Small intestine (tissue), 7 donors: ENCODE measurements around the gene TNS3. TPM values are rescaled to one million over a fixed set of nuclear protein-coding genes. Genes with fewer than 3 reads are reported as not detected.

Experiments
- DNase-seq, 2 donors: peaks; one replicate each; pipeline versions ENCODE4 v3.0.0 to v3.0.0-alpha.2; 2013
- FAIRE-seq: peaks from 2 replicates; lab custom pipeline; 2012; peaks lifted over from hg19 to GRCh38; lab: Jason Lieb, UNC
- H3K27ac ChIP-seq, 3 donors: one replicate each; pipeline ENCODE4 v1.5.1; 2013; ENCODE audit warnings: low read length in 2 of 3, mild to moderate bottlenecking in 2 of 3, control low read depth in 1 of 3, inconsistent platforms in 1 of 3, low read depth in 1 of 3, moderate library complexity in 1 of 3
- H3K27me3 ChIP-seq, 3 donors: one replicate each; pipeline ENCODE4 v1.6.1; 2013; ENCODE audit warnings: low read length in 3 of 3, inconsistent platforms in 1 of 3; ENCODE audit not compliant: control insufficient read depth in 3 of 3, insufficient read depth in 3 of 3
- H3K36me3 ChIP-seq, 3 donors: one replicate each; pipeline ENCODE4 v1.6.1; 2013; ENCODE audit warnings: low read length in 3 of 3, inconsistent platforms in 1 of 3, low read depth in 1 of 3, mild to moderate bottlenecking in 1 of 3, moderate library complexity in 1 of 3; ENCODE audit not compliant: control insufficient read depth in 3 of 3, insufficient read depth in 2 of 3
- H3K4me1 ChIP-seq, 3 donors: one replicate each; pipeline ENCODE4 v1.6.1; 2013; ENCODE audit warnings: low read length in 2 of 3, inconsistent platforms in 1 of 3, low read depth in 1 of 3, mild to moderate bottlenecking in 1 of 3, moderate library complexity in 1 of 3; ENCODE audit not compliant: control insufficient read depth in 3 of 3, insufficient read depth in 2 of 3
- H3K4me3 ChIP-seq, 3 donors: one replicate each; pipeline ENCODE4 v1.5.1; 2013; ENCODE audit warnings: low read length in 3 of 3, control low read depth in 1 of 3, inconsistent platforms in 1 of 3, low read depth in 1 of 3, mild to moderate bottlenecking in 1 of 3, moderate library complexity in 1 of 3
- H3K9me3 ChIP-seq, 2 donors: one replicate each; pipeline ENCODE4 v1.6.1; 2013; ENCODE audit warnings: low read depth in 1 of 2, low read length in 1 of 2; ENCODE audit not compliant: control insufficient read depth in 2 of 2, insufficient read depth in 1 of 2
- WGBS, 3 donors: extraction: QIAGEN DNeasy Blood & Tissue Kit; methylation state at CpG; one replicate each; pipeline ENCODE4 v1.1.7; 2013; 5-methylcytosine and 5-hydroxymethylcytosine counted together
- polyA plus RNA-seq, 4 donors: library from polyadenylated mRNA; stranded (reverse) in 3 of 4; unstranded in 1 of 4; fragments of 200-250 nt in 3 of 4; fragments of 120-200 nt in 1 of 4; gene quantifications; one replicate each; pipeline versions ENCODE4 v1.2.1 to v1.2.3, GENCODE V29; 2013
- donor health status: healthy with polysubstance abuse.
- donor health status: control.
- donor health status: control.
- donor health status: Bipolar disorder and iron deficiency.
- donor health status: healthy.

TNS3 gene
- polyA plus RNA-seq, 4 donors = 17.2 to 67.1 (median 27.3) TPM

GRCh38 chr7:47621979-47622561 is 40.2 kb upstream of the TNS3 start:
- 69 to 89% (median 86%) methylated on average over 14 of the region's 14 CpGs for WGBS, 3 donors
- DNase-seq (no peak), FAIRE-seq (no peak)
- Histone ChIP-seq H3K4me3 (no peak overlapping the region), H3K9me3 (no peaks in the 10 kb centered on the region), H3K27me3 (no peaks in the 10 kb centered on the region), H3K36me3 (no peaks in the 10 kb centered on the region), H3K27ac (peak overlapping the region; percentile 2 to 75 (median 60)), H3K4me1 (peaks cover 0 to 15% (median 2%) of the 10 kb centered on the region in 3 donors)

GRCh38 chr7:47621347-47621746 is 39.4 kb upstream of the TNS3 start:
- Histone ChIP-seq H3K4me3 (no peak overlapping the region), H3K4me1 (peaks cover 0 to 15% (median 2%) of the 10 kb centered on the region in 3 donors), H3K9me3 (no peaks in the 10 kb centered on the region), H3K27ac (peak overlapping the region; percentile 2 to 60 (median 57)), H3K36me3 (no peaks in the 10 kb centered on the region), H3K27me3 (no peaks in the 10 kb centered on the region)
- FAIRE-seq (no peak), DNase-seq (no peak)
- WGBS, 3 donors = 88 to 94% (median 90%) methylated on average over 9 to 12 of the region's 12 CpGs

GRCh38 chr7:47619806-47620205 is 37.9 kb upstream of the TNS3 start:
- DNase-seq (no peak), FAIRE-seq (no peak)
- Histone ChIP-seq H3K4me3 (no peak overlapping the region), H3K4me1 (peaks cover 0 to 15% (median 2%) of the 10 kb centered on the region in 3 donors), H3K27ac (no peak overlapping the region), H3K9me3 (no peaks in the 10 kb centered on the region), H3K27me3 (no peaks in the 10 kb centered on the region), H3K36me3 (no peaks in the 10 kb centered on the region)

- Histone ChIP-seq H3K4me3 (no peak overlapping the region), H3K4me1 (peaks cover 0 to 5% (median 2%) of the 10 kb centered on the region in 3 donors), H3K27ac (no peak overlapping the region), H3K9me3 (no peaks in the 10 kb centered on the region), H3K27me3 (no peaks in the 10 kb centered on the region), H3K36me3 (no peaks in the 10 kb centered on the region)
- WGBS, 3 donors = 87 to 88% (median 88%) methylated on average over 4 of the region's 4 CpGs
- no peak for DNase-seq
- FAIRE-seq = no peak
Observed at GRCh38 chr7:47617131-47617530, 35.2 kb upstream of the TNS3 start.

- Histone ChIP-seq H3K27me3 (no peaks in the 10 kb centered on the region), H3K4me1 (peaks cover 0 to 21% (median 0%) of the 10 kb centered on the region in 3 donors), H3K36me3 (no peaks in the 10 kb centered on the region), H3K9me3 (no peaks in the 10 kb centered on the region), H3K4me3 (no peak overlapping the region), H3K27ac (no peak overlapping the region)
- no peak for FAIRE-seq
- no peak for DNase-seq
- 81 to 84% (median 81%) methylated on average over 6 of the region's 6 CpGs for WGBS, 3 donors
Observed at GRCh38 chr7:47614450-47614849, 32.5 kb upstream of the TNS3 start.

- Histone ChIP-seq H3K36me3 (no peaks in the 10 kb centered on the region), H3K4me1 (peaks cover 0 to 23% (median 0%) of the 10 kb centered on the region in 3 donors), H3K4me3 (no peak overlapping the region), H3K9me3 (no peaks in the 10 kb centered on the region), H3K27me3 (no peaks in the 10 kb centered on the region), H3K27ac (peak overlapping the region; percentile 17 to 69 (median 37))
- FAIRE-seq (no peak), DNase-seq (peak; percentile 79 to 92)
- WGBS, 3 donors = 11 to 33% (median 17%) methylated on average over 10 of the region's 10 CpGs
Observed at GRCh38 chr7:47611045-47611511, 29.2 kb upstream of the TNS3 start.

GRCh38 chr7:47610506-47611044 is 28.7 kb upstream of the TNS3 start:
- Histone ChIP-seq H3K36me3 (no peaks in the 10 kb centered on the region), H3K27me3 (no peaks in the 10 kb centered on the region), H3K27ac (peak overlapping the region; percentile 17 to 69 (median 37)), H3K9me3 (no peaks in the 10 kb centered on the region), H3K4me3 (no peak overlapping the region), H3K4me1 (peaks cover 0 to 24% (median 0%) of the 10 kb centered on the region in 3 donors)
- FAIRE-seq (no peak), DNase-seq (peak; percentile 19 to 47)
- 20 to 41% (median 25%) methylated on average over 4 of the region's 4 CpGs for WGBS, 3 donors

- FAIRE-seq (no peak), DNase-seq (no peak)
- WGBS, 3 donors = 76 to 89% (median 88%) methylated on average over 16 of the region's 16 CpGs
- Histone ChIP-seq H3K4me3 (no peak overlapping the region), H3K4me1 (peaks cover 0 to 30% (median 2%) of the 10 kb centered on the region in 3 donors), H3K36me3 (no peaks in the 10 kb centered on the region), H3K27me3 (no peaks in the 10 kb centered on the region), H3K9me3 (no peaks in the 10 kb centered on the region), H3K27ac (peak overlapping the region in 2 of 3 donors; percentile 37 to 69)
Observed at GRCh38 chr7:47609803-47610452, 28.0 kb upstream of the TNS3 start.
